Measurements from ENCODE around the gene ZNF521.

Gene ZNF521

GRCh38 chr18:25164848-25165811 is 186.8 kb downstream of the ZNF521 start:
- DNase-seq, result no peak

DNA sequence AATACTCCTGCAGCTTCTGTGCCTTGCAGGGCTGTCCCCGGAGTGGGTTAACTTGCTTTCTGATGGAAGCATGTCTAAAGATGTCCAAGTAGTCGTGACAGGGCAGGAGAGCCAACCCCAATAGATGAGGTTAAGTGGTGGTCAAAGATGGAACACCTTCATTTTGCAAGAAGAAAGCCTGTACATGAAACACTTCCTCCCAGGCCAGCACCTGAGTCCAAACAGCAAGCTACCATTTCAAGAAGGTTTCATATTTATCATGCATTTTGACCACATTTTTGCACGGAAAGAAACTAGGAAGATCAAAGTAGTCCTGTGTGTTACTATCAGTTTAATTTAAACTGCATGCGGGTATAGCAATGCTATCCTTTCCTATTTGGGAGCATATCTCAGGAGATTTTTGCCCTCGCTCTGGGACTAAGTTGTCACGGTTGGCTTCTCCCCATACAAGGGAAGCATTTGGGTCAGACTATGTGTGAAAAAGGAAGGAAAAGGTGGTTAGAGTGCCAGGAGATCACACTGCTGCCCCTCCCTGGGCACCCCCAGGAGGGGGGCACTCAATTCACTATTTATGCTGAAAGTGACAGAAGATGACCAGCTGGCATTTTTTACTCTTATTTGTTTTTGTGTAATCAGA is 187.6 kb downstream of the ZNF521 start:
- DNase-seq, result no peak

- no peak for DNase-seq
Measured at GRCh38 chr18:25153426-25153825, 198.5 kb downstream of the ZNF521 start.

- DNase-seq, result peak; percentile 7
Measured at GRCh38 chr18:25147877-25148488, 204.0 kb downstream of the ZNF521 start.

DNA sequence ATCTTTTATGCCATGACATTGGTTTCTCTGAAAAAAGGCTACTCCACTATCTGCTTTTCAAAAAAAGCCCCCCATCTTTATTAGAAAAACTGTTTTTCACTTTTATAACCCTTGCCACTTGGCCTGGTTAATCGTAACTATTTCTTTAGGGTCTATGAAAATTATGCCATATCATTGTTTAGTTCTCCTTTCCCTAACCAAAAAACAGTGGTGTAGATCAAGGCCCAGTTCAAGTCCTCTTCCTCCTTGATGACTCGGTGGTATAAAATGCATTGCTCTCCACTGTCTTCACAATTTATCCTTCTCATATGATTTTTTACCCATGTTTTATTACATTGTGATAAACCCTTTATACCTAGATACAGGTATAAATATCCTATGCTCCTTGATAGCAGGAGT is 205.5 kb downstream of the ZNF521 start:
- no peak for DNase-seq

DNA sequence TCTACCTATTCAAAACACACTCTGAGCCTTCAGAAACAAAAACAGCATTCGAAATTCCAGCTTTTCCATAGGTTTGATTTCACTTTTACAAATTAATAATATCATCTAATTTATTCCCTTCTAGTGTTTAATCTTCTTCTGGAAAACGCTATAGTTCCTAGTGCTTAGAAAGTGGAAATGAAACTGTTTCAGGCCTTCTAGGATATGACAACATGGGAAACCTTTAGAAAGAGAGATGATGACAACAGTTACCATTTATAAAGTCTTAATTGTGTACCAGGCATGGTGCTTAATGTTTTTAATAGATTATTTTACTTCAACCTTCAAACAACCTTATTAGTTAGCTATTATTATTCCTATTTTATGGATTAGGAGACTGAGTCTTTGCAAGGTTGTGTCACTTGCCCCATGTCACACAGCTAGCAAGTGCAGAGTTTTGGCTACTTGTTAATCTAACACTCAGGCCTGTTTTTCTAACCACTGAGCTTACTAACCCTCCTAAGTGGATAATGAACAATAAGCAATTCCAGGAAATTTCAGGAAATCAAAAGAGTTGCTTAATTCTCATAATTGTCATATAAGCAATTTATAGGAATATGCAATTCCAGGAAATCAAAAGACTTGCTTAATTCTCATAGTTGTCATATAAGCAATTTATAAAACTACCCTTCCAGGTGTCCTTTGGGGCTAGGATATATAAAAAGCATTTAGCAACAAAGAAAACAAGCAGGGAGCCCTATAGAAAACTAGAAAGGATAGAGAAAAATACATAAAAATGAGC is 206.0 kb downstream of the ZNF521 start:
- no peak for DNase-seq

DNA sequence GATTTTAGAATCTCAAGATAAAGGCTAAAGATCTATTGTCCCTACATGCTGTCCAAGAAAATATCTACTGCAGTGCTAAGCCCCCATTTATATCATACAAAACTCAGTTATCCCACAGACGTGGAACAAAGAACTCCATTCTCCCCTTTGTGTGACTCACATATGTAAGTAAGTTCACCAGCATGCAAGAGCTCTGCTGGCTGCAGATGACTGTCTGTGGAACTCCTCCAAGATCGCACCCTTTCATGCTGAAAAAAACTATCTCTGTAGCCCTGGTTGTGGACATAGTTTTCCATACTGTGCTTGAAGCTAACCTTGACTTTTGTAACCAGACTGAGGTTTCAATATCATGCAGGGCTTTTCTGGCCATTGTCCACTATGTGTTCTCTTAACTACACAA is 207.1 kb downstream of the ZNF521 start:
- DNase-seq, result no peak

DNA sequence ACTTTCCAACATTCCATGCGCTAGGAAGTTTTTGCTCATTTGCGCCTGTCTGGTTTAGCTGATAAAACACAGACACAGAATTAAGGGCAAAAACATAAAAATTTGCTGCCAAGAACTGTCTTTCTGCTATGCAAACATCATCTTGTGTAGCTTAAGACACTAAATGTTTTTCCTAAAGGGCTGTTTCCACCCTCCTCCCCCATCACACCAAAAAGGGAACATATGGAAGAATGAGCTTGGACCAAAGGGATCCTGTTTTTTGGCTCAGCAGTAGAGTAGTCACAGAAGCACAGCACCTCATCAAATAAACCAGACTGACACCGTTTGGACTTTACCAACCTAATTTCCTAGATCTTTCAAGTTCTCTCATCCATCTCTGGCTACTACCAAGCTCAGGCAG is 210.1 kb downstream of the ZNF521 start:
- no peak for DNase-seq

DNA sequence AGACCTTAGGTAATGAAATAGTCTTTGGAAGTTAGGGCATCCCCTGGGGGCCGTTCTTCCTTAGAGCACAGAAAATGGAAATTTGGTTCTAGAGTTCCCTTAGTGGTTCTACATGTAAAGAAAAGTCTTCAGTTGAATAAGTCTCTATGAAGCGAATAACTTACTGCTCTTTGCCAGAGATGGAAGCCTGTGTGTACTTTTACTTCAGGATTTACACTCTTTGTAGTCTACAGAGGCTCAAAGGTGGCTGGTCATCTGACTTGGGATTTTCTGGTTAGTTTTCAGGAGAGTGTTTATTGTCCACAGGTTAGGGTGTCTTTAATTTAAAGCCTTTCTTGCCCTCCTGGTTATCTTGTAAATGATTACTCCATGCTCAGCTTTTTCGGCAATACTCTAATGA is 210.6 kb downstream of the ZNF521 start:
- no peak for DNase-seq

GRCh38 chr18:25140962-25141308 is 211.0 kb downstream of the ZNF521 start:
- no peak for DNase-seq

DNA sequence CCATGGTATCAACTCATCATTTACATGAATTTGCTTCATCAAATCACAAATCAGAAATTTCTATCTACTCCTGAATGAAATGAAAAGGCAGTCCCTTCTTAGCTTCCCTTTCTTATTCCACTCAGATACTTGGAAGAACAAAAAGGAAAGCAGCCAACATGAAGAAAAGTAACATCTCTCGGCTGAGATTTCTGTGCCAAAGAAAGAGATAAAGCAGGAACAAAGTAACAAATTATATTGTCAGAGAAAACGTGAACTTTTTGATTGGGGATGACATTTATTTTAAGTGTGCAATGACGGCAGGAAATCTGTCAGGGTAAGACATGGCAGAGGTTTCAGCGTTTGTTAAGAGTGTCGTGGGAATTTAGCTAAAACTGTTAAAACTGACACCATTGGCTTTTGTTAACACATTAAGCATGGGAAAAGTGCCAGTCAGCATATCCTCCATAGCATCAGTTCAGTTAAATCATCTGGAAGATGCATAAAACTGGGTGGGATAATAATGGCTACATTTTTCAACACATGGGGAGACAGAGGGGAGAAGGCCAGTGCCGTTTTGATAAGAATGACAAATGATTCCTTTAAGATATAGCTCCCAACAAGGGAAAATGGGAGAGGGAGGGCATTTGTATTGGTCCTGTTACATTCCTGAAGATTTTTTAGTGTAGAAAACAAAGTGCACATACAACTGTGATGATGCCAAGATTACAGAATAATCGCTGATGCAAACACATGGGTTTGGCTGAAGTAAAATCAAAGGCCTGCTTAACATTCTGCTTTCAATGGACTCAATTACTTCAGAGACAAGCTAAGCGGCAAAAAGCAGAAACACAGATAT is 211.6 kb downstream of the ZNF521 start:
- DNase-seq, result no peak

DNA sequence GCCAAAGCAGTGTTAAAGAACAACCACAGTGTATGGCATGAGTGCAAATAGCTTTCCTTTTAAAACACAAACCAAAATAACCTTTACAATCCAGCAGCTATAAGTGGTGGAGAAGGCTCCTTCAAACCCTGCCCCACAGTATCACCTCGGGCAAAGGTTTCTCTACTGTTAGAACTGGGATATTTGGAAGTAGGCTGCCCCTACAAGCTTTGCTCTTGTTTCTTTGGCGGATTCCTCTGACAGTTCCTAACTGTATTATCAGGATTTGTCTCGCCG is 214.8 kb downstream of the ZNF521 start:
- no peak for DNase-seq

DNA sequence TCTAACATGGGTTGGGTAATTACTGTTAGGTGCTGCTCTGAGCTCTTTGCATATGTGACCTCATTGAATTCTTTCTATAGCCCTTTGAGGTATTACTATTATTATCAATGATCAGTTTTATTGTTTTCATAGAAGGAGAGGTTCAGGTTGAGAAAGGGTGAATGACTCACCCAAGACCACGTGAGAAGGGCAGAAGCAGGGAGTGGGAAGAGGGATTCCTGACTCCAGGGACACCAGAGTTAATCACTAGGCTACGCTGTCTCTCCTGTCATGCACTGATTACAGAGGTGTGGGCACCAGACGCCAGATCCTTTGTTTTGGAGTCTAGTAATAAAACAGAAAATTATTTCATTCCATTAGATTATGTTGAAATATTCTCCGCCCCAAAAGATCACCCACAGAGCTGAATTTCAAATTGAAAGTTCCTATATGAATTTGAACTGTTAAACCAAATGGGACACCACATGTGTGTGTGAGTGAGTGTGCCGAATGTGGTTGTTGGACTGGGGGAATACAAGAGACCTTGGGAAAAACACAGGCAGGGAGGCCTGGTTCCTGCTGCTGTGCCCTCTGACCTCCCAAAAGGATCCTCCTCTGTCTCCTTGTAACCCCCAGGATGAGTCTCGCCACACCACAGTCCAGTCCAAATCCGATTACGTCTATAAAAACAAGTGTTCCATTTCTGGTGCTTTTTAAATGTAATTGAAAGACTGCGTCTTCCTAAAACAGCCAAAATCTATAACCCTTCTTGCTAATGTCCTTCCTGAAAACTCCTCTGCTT is 215.4 kb downstream of the ZNF521 start:
- no peak for DNase-seq

DNA sequence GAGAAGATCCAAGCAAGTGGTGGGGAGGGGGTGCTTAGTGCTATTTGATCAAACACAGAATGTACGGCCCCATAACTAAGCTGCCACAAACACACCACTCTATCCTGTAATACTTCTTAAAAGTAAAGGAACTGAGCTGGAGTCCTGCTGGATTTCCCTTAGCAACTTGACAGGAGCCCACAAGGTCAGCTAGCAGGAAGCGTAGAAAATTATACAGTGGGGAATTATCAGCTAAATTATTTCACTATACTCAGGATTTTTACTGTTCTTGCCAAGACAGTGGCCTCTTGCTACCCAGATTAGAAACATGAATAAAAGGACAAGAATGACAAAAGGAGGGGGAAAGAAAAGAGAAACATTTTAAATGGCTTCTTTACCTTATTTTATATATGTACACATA is 217.1 kb downstream of the ZNF521 start:
- peak; percentile 64 for DNase-seq

DNA sequence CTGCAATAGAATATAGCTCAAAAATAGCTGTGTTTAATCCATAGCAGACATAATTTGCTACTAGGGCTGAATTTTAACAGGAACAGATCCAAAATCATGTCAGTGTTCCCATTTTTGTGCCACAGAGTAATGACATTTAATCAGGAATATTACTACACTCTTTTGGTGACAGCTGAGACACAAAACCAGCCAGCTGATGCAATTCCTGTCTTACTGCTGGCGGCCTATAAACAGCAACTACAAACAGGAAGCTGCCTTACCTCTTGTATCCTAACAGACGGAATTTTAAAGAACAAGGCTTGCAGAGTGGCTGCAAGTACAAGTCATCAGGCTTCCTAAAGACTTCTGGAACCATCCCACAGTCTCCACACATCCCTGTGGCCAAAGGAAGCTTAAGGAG is 218.1 kb downstream of the ZNF521 start:
- DNase-seq, result no peak

GRCh38 chr18:25132786-25133496 is 219.0 kb downstream of the ZNF521 start:
- no peak for DNase-seq

- DNase-seq, result no peak
Measured at GRCh38 chr18:25126751-25127150, 225.2 kb downstream of the ZNF521 start.

DNA sequence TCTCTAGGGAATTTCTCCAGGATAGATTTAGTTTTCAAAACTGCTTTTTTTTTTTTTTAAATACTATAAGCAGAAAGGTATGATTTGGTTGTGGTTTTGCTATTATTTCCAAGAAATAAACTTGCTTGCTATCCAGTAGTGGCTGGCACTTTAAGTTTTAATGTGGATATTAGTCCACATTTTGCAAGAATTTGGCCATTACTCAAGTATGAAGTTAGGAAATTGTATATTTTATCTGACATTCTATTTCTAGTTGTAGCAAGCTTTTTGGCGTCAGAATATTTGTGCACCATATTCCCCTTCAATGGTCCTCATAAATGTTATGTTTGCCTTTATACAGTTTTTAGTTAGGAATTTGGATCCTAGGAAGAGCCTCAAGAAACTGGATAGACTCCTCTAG is 226.3 kb downstream of the ZNF521 start:
- DNase-seq, result no peak

DNA sequence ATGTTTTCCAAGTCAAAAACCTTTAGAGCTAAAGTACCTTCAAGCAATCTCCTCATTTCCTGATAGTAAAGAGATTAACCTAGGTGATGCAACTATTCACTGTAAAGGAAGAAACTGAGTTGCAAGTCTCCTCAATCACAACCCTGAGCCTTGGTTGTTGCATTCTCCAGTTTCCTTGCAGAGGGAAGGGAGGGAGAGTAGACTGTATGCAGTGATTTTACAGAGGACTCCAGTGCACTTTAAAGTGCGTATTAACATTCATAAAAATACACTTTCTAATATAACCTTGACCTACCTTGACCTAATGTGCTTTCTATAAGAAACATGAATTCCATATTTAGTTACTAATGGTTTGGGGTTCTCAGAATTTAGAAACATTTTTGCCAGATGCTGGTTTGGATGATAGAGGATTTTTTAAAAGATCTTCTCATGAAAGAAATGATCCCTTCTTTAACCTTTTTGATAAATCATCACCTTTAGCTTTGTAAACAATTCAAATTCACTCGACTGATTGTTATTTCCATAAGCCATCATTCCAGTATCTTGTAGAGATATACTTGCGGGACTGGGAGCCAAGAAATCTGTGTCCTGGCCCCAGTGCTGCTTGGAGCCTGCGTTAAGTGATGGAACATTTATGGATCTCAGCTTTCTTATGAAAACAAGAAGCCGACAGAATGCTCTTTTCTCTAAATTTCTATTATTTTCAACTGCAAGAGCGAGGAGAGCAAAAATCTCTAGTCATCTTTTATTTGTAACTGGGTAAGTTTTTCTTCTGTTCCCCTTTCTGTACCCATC is 228.3 kb downstream of the ZNF521 start:
- no peak for DNase-seq

DNA sequence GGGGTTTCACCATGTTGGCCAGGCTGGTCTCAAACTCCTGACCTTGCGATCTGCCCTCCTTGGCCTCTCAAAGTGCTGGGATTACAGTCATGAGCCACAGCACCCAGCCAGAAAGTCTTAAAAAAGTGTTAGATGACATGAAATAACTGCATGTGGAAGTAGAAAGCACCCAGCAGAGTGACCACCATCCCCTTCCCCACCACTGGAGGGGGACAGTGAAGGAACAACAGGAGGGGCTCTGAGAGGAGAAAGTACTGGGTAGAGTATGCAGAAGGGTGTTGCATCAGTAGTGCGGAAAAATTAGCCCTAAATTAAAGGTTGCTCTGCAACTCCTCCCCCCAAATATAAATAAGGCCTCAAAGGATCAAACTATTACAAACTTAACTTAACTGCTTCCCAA is 230.5 kb downstream of the ZNF521 start:
- no peak for DNase-seq

All from NCI-H2227 treated with DMSO at 0.1 percent for 48 hours (cell line).